HG02571 (cell line): ENCODE measurements around the gene SZRD1.
"Not testable (repeated sequence)": the region's sequence is repeated elsewhere in the genome, so short reads cannot be mapped to it uniquely, and the experiment has no call there.

Experiments used
- ATAC-seq: cut with Tn5 transposase; IDR thresholded peaks from one replicate; pipeline ENCODE4 v1.9.1; 2021; ENCODE audit warnings: mild to moderate bottlenecking, moderate library complexity; ENCODE audit not compliant: unreplicated experiment

SZRD1 gene, protein sequence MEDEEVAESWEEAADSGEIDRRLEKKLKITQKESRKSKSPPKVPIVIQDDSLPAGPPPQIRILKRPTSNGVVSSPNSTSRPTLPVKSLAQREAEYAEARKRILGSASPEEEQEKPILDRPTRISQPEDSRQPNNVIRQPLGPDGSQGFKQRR

DNA sequence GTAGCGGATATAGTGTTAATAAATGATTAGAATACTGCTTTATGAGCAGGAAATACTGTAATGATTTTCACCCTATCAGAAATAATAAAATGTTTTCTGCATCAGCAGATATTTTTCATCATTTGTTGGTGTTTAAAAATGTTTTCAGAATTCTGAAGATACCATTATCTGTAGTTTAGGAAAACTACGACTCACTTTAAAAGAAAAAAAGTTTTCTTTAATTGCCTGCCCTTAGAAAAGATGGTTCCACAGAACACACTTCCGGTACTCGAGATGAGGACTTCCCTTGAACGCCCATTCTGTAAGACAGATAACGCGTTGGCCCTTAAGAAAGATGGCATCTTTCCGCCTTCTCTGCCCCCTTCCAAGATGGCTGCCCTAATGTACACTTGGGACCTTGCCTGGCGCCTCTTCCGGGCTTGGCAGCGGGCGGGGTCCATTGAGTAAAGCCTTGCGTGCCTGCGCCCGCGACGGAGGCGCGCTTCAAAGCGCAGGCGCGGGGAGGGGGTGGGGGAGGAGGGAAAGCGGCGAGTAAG is at the start of gene SZRD1:
TSS of gene SZRD1 (plus strand) at position 521 of the 536 bp plus-strand sequence. CDS start 16 bp downstream, outside the sequence.
- peak; percentile 71 for ATAC-seq

DNA sequence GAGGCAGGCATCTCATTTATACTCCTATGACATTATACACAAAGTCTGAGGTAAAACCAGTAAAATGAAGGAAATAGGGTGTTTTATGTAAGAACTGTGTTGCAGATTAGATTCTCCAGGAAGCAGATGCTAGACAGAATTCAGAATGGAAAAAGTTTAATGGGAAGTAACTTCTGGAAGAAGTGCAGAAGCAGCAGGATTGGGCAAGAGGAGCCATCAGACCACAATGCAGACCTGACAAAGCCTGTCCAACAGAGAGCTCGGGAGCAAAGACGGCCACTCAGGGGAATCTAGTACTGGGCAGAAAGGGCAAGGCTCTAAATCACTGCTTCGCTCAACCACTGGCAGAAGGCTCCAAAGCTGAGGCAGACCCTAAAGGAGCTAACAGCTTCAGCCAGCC is 48.5 kb upstream of the SZRD1 start:
- ATAC-seq, result no peak

- no peak for ATAC-seq
Measured at GRCh38 chr1:16321176-16321867, 45.7 kb upstream of the SZRD1 start.

- no peak for ATAC-seq
Measured at GRCh38 chr1:16324456-16324890, 42.6 kb upstream of the SZRD1 start.

- ATAC-seq, result no peak
Measured at GRCh38 chr1:16326833-16327404, 40.1 kb upstream of the SZRD1 start.

DNA sequence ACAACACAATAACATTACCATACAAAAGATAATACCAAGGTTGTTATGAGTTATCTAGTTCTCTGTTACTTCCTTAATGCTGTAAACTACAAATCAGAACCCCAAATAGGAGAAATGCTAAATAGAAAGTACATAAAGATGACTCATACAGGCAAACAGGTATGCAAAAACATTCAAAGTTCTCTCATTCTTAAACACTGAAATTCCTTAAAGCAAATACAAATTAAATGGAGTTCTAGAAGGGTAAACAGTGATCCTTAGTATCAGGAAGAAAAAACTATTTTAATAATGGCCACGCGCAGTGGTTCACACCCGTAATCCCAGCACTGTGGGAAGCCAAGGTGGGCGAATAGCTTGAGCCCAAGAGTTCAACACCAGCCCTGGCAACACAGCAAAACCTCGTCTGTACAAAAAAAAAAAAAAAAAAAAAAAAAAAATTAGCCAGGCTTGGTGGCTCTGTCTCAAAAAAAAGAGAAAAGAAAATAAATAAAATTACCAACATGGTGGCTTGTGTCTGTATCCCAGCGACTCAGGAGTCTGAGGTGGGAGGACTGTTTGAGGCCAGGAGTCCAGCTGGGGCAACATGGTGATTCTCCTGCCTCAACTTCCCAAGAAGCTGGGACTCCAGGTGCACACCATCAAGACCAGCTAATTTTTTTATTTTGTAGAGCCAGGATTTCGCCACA is 32.2 kb upstream of the SZRD1 start:
- ATAC-seq, result no peak

GRCh38 chr1:16338961-16339360 is 28.1 kb upstream of the SZRD1 start:
- ATAC-seq, result no peak

DNA sequence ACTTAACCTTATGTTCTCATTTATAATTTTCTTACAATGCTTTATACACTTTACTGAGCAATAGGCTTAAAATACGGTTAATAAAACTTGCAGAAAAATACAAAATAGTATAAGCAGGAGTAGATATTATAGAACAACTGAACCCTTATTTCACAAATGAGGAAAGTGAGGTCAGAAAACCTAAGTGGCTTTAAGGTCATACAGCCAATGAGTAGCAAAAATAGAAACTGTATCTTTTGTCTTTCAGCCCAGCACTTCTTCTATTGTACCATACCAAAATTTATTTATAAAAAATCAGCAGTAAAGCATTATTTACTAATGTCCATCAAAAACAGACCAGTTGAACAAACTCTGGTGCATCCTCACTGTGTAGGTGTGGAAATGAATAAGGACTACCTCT is 26.4 kb upstream of the SZRD1 start:
- ATAC-seq, result no peak

- ATAC-seq, result no peak
Measured at GRCh38 chr1:16342331-16343062, 24.5 kb upstream of the SZRD1 start.

- not testable (repeated sequence) for ATAC-seq
Measured at GRCh38 chr1:16343276-16343675, 23.8 kb upstream of the SZRD1 start.

DNA sequence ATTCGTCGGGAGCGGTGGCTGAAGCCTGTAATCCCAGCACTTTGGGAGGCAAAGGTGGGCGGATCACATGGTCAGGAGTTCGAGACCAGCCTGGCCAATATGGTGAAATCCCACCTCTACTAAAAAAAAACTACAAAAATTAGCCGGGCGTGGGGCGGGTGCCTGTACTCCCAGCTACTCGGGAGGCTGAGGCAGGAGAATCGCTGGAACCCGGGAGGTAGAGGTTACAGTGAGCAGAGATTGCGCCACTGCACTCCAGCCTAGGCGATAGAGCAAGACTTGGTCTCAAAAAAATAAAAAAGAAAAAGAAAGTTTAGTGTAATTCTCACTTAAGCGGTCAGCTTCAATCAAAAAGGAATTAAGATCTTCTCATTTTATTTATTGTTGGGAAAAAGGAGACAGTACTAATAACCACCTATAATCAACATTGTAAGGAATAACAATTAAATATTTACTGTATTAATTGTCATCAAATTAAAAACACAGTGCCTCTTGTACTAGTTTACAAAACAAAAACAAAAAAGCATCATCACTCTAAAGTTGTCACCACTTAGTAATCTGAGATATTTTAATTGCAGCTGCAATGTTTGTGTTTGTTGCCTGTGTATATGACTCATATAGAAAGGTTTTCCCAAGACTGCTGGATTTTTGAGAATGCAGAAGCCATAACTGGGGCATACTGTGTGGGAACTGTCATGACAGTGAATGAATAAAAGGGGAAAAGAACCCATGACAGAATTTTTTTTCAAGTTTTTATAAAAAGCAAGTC is 18.4 kb upstream of the SZRD1 start:
- no peak for ATAC-seq

DNA sequence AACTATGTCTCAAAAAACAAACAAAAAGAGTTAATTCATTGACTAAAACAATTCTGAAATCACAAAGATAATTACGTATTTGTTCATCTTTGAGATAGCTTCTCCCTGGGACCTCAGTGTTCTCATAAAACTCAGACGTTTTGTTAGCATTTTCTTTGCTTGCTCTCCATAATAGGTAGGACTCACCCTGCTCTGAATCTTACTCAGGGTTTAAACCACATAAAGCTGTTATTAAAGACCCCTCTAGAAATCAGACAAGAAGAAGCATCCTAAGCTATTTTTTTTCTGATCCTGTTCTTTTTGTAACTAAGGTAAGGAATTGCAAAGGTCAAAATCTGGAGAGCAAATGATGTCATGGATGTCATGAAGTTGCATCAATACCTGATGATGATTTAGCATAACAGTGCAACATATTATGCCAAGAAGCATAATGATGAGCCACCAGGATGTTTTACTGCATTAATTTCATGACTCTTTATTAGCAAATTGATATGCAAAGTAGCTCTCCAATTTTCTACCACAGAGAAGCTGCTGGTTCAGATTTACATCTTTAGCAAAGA is 17.1 kb upstream of the SZRD1 start:
- no peak for ATAC-seq

DNA sequence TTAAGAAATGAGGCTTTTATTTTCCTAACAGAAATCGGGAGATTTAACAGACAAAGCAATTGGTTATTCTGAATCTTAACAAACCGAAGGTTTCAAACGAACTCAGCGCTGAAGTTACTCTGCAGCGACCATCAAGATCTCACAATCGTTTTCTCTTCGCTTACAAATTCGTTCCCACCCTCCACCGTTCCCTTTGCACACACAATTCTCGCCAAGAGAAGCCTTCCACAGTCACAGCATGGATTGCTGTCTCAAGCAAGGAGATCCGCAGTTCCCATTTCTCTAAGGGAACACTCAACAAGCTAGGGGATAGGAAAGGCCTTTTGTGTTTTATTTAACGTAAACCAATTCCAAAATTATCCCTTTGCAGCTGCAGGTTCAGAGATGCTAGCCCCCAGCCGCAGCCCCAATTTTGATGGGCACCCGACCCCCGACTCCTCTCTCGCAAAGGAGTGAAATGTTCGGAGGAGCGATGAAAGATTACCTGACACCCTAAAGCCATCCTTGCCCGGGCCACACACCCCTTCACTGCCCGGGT is 15.5 kb upstream of the SZRD1 start:
- no peak for ATAC-seq

DNA sequence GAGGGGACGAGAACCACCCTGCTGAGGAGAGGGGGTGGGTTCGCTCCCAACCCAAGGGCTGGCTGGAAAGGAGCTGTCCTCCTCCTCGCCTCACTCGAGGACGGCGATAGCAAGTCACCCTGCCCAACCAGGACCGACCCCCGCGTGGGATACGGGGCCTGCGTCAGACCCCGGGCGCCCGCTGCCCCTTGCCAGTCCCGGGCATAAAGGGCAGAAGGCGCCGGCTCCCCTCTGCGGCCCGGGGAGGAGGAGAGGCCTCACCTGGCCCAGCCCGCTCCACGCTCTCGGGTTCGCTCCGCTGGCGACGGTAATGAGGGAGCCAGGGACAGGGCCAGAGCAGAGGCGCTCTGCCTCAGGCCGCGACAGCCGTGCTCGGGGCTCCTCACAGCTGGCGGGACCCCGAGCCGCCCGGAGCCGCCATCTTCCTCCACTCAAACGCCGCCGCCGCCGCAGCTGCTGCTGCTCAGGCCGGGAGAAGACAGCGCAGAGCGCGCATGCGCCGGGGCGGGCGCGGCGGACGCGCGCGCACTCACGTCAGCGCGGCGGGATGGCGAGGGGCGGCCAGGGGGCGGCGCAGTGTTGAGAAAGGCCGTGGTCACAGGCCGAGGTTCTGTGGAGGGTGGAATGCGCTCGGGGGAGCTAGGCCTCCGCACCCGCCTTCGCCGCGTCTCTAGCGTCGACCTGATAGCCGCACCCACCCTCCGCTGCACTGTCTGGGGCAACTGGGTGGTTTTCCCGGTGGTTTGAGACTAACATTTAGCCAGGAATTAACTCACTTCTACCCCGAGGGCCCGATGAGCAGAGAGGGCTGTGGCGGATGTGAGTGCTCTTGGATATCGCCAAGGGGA is 14.8 kb upstream of the SZRD1 start, which contains the start of gene FBXO42:
TSS of gene FBXO42 (minus strand) at position 487 of the 848 bp plus-strand sequence. CDS start 37,062 bp downstream, outside the sequence.
- peak; percentile 87 for ATAC-seq

- no peak for ATAC-seq
Measured at GRCh38 chr1:16352842-16353535, 14.1 kb upstream of the SZRD1 start.

DNA sequence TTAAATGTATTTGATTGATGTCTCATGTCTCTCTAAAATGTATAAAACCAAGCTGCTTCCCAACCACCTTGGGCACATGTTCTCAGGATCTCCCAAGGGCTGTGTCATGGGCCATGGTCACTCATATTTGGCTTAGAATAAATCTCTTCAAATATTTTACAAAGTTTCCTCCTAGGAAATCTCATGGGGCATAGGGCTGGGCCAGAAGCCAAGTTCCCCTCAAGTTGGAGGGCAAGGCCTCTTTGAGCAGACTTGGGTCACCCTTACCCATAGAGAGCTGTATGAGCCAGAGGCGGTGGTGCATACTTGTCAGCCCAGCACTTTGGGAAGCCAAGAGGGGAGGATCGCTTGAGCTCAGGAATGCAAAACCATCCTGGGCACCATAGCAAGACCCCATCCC is 12.4 kb upstream of the SZRD1 start:
- ATAC-seq, result no peak

DNA sequence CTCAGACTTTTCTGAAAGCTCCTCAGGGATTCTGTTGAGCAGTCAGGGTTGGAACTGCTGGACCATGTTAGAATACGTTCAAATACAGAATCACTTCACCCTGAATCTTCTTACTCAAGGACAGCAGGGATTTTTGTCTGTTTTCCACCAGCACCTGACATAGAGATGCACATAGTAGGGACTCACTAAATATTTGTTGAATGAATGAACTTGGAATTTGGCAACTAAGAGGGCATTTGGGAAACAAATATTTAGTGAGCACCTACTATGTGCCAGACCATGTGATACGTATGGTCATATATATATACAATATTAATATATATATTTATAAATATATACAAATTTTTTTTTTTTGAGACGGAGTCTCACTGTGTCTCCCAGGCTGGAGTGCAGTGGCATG is 10.2 kb upstream of the SZRD1 start:
- ATAC-seq, result no peak

DNA sequence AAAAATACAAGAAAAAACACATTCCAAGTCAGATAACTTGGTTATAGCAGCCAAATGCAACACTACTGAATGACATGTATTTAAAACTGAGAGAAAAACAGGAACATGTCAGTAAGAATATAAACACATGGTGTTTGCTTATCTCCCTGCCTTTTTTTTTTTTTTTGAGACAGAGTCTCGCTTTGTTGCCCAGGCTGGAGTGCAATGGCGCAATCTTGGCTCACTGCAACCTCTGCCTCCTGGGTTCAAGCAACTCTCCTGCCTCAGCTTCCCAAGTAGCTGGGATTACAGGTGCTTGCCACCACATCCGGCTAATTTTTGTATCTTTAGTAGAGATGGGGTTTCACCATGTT is 1.9 kb upstream of the SZRD1 start:
- not testable (repeated sequence) for ATAC-seq
